ENCODE data around the gene ZBTB18. TPM values are rescaled to one million over a fixed set of nuclear protein-coding genes. Genes with fewer than 3 reads are reported as not detected.

The ZBTB18 gene
- total RNA-seq, 1 donor from 2014 or later = 64.6 TPM

- no peak for DNase-seq
Observed at GRCh38 chr1:244090645-244091044, 39.6 kb downstream of the ZBTB18 start.

GRCh38 chr1:244092293-244092963, 41.3 kb downstream of the ZBTB18 start:
- DNase-seq = peak; percentile 33

- DNase-seq = no peak
Observed at GRCh38 chr1:244092964-244093638, 42.0 kb downstream of the ZBTB18 start.

GRCh38 chr1:244094880-244095528, 43.9 kb downstream of the ZBTB18 start:
- no peak for DNase-seq

- DNase-seq = no peak
Observed at GRCh38 chr1:244095529-244095911, 44.4 kb downstream of the ZBTB18 start.

- no peak for DNase-seq
Observed at GRCh38 chr1:244096066-244096610, 45.1 kb downstream of the ZBTB18 start.

- no peak for DNase-seq
Observed at GRCh38 chr1:244096691-244097090, 45.6 kb downstream of the ZBTB18 start.

GRCh38 chr1:244097523-244098405, 46.7 kb downstream of the ZBTB18 start:
- DNase-seq = no peak

- DNase-seq = no peak
Observed at GRCh38 chr1:244099258-244099930, 48.3 kb downstream of the ZBTB18 start.

GRCh38 chr1:244100276-244100675, 49.2 kb downstream of the ZBTB18 start:
- DNase-seq = no peak

GRCh38 chr1:244100704-244101453, 49.8 kb downstream of the ZBTB18 start:
- DNase-seq = peak; percentile 34

- DNase-seq = peak; percentile 34
Observed at GRCh38 chr1:244102046-244102445, 51.0 kb downstream of the ZBTB18 start.

- no peak for DNase-seq
Observed at GRCh38 chr1:244102468-244102867, 51.4 kb downstream of the ZBTB18 start.

- no peak for DNase-seq
Observed at GRCh38 chr1:244104309-244105060, 53.4 kb downstream of the ZBTB18 start.

- no peak for DNase-seq
Observed at GRCh38 chr1:244106176-244106575, 55.1 kb downstream of the ZBTB18 start.

Small RNAs within 50 kb of the gene (small RNA-seq; reads per million reads assigned to genes)
- gene RN7SL148P (ENCODE audit: low replicate concordance) = not detected

Other genes with a start within 250 kb of the ZBTB18 start
- gene AKT3, start 201.0 kb upstream of the ZBTB18 start, total RNA-seq = 48.3 TPM